C4-2B (cell line): ENCODE measurements around the gene MED16.
A peak's percentile ranks its signal among the peaks of the same experiment; 100 is the strongest.
"Not testable (repeated sequence)": the region's sequence is repeated elsewhere in the genome, so short reads cannot be mapped to it uniquely, and the experiment has no call there.

Experiments
- H3K27ac ChIP-seq: fragments of 450-650 bp; 2 replicates; pipeline ENCODE4 v1.5.1; 2017
- CTCF ChIP-seq: fragments of 450-650 bp; conservative IDR thresholded peaks from 2 replicates; pipeline ENCODE4 v1.5.1; 2017; ENCODE audit warnings: mild to moderate bottlenecking
- ZFX ChIP-seq: fragments of 450-650 bp; IDR thresholded peaks from 2 replicates; pipeline ENCODE4 v1.6.1; 2017

MED16 gene

GRCh38 chr19:855142-855541, 37.8 kb downstream of the MED16 start:
- TF ChIP-seq ZFX (no peak), CTCF (no peak)

GRCh38 chr19:854549-854948, 38.4 kb downstream of the MED16 start:
- no peak for TF ChIP-seq ZFX
- TF ChIP-seq CTCF: no peak
- H3K27ac ChIP-seq: no peak overlapping the region

More at GRCh38 chr19:855142-855541, 37.8 kb downstream of the MED16 start:
- no peak overlapping the region for H3K27ac ChIP-seq

- H3K27ac ChIP-seq: not testable (repeated sequence)
These were observed 39.3 kb downstream of the MED16 start for GRCh38 chr19:853614-854220.

- H3K27ac ChIP-seq: no peak overlapping the region
- TF ChIP-seq ZFX (no peak), CTCF (no peak)
These were observed 39.9 kb downstream of the MED16 start for GRCh38 chr19:853014-853585.

- no peak within 1 kb of the TSS for H3K27ac ChIP-seq
- no peak for TF ChIP-seq CTCF
- TF ChIP-seq ZFX: no peak
These were observed 40.6 kb downstream of the MED16 start, which contains the start of gene ELANE for GRCh38 chr19:852136-853013. ELANE (plus strand) TSS chr19:852303; CDS start chr19:852329, 26 bp downstream.

- H3K27ac ChIP-seq: peak overlapping the region; percentile 13; the same call in 1 of the 2 replicates
- TF ChIP-seq ZFX (no peak), CTCF (no peak)
These were observed 42.0 kb downstream of the MED16 start for GRCh38 chr19:850979-851335.

GRCh38 chr19:850221-850978, 42.6 kb downstream of the MED16 start:
- peak overlapping the region; percentile 13; the same call in 1 of the 2 replicates for H3K27ac ChIP-seq

GRCh38 chr19:849195-849594, 43.8 kb downstream of the MED16 start:
- not testable (repeated sequence) for H3K27ac ChIP-seq

More at GRCh38 chr19:850221-850978, 42.6 kb downstream of the MED16 start:
- TF ChIP-seq ZFX: no peak
- TF ChIP-seq CTCF: no peak
